Measurements from ENCODE around the gene DCP1B. TPM values are rescaled to one million over a fixed set of nuclear protein-coding genes. Genes with fewer than 3 reads are reported as not detected.

Gene DCP1B
- total RNA-seq, 1 donor from 2014 or later, result 17.4 TPM

DNA sequence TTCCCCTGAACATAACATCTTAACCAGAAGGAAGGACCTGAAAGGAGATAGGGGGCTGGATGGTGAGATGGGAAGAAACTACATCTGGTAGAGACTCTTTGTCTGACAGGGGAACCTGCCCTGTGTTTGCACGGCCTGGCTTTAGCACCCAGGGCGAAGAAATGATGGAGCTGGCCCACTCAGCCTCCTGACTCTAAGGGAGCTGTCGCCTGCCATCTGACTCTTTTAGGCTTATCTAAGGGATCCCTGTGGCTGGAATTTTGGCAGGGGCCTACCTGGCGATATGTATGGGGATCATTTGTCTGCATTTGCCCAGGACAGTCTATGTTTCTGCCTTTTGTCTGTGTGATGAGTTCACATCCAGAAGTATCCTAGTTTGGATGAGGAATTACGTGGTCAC lies 70.2 kb downstream of the DCP1B start:
- no peaks in the 10 kb centered on the region for H3K9me3 ChIP-seq
- TF ChIP-seq POLR2A (IDR thresholded peaks at IDR 0.05) (no peak), POLR2AphosphoS5 (IDR thresholded peaks at IDR 0.05; ENCODE audit: insufficient read depth in 1 of 2, low read depth in 1 of 2) (no peak)
- TF ChIP-seq, protein P1, sequence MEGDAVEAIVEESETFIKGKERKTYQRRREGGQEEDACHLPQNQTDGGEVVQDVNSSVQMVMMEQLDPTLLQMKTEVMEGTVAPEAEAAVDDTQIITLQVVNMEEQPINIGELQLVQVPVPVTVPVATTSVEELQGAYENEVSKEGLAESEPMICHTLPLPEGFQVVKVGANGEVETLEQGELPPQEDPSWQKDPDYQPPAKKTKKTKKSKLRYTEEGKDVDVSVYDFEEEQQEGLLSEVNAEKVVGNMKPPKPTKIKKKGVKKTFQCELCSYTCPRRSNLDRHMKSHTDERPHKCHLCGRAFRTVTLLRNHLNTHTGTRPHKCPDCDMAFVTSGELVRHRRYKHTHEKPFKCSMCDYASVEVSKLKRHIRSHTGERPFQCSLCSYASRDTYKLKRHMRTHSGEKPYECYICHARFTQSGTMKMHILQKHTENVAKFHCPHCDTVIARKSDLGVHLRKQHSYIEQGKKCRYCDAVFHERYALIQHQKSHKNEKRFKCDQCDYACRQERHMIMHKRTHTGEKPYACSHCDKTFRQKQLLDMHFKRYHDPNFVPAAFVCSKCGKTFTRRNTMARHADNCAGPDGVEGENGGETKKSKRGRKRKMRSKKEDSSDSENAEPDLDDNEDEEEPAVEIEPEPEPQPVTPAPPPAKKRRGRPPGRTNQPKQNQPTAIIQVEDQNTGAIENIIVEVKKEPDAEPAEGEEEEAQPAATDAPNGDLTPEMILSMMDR (IDR thresholded peaks at IDR 0.05), result no peak
- H3K4me3 ChIP-seq, result no peak overlapping the region
- peak in 1 of 2 donors; percentile 52 for DNase-seq (ENCODE audit: extremely low spot score in 2 of 2)
- no peaks in the 10 kb centered on the region for H3K27me3 ChIP-seq
- H3K4me1 ChIP-seq, result peaks cover 28% of the 10 kb centered on the region
- intact Hi-C loops (cut with DNase I), result loop anchor here (5.0 to 10.0 kb wide), 2 partner anchors 127 to 269 kb away; no protein-coding TSS in a partner anchor
- H3K36me3 ChIP-seq, result peaks cover 0 to 9% of the 10 kb centered on the region in 2 donors
- H3K27ac ChIP-seq, result no peak overlapping the region

DNA sequence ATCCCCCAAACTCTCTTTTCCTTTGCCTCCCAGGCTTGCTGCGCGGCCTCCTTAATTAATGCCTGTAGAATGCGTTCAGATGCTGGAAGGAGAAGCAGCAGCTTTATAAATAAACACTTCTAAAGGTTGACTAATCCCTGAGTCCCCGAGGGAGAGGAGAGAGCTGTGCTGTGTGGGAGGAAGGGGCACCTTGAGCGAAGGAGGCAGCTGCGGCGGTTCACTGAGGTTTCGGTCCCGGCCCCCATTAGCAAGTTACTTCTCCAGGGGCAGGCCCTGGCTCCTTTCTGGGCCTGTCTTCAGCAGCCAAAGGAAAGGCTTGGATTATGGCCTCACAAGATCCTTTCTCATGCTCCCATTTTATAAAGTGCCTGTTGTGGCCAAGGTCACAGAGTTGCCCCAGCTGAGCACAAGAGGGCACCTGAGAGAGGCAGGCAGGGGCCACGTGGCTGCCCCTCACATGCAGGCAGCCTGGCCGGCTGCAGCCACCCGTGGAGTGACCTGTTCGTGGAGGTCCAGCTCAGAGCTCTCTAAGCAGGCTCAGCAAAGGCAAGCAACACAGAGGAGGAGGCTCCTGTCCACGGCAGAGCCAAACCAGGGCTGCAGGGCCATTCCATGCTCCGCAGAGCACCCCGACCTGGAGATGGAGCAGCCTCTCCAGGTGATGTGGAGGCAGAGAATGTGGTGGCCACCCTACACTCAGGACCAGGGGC lies 70.8 kb downstream of the DCP1B start:
- DNase-seq (ENCODE audit: extremely low spot score in 2 of 2), result peak in 1 of 2 donors; percentile 88
- H3K27ac ChIP-seq, result no peak overlapping the region
- no peaks in the 10 kb centered on the region for H3K27me3 ChIP-seq
- no peak overlapping the region for H3K4me3 ChIP-seq
- intact Hi-C loops (cut with DNase I), result loop anchor here (5.0 to 10.0 kb wide), 2 partner anchors 126 to 269 kb away; no protein-coding TSS in a partner anchor
- TF ChIP-seq, protein P1 (IDR thresholded peaks at IDR 0.05), result no peak
- no peak for TF ChIP-seq POLR2AphosphoS5 (IDR thresholded peaks at IDR 0.05; ENCODE audit: insufficient read depth in 1 of 2, low read depth in 1 of 2)
- TF ChIP-seq POLR2A (IDR thresholded peaks at IDR 0.05), result no peak
- peaks cover 28% of the 10 kb centered on the region for H3K4me1 ChIP-seq
- H3K9me3 ChIP-seq, result no peaks in the 10 kb centered on the region
- H3K36me3 ChIP-seq, result peaks cover 0 to 7% of the 10 kb centered on the region in 2 donors

DNA sequence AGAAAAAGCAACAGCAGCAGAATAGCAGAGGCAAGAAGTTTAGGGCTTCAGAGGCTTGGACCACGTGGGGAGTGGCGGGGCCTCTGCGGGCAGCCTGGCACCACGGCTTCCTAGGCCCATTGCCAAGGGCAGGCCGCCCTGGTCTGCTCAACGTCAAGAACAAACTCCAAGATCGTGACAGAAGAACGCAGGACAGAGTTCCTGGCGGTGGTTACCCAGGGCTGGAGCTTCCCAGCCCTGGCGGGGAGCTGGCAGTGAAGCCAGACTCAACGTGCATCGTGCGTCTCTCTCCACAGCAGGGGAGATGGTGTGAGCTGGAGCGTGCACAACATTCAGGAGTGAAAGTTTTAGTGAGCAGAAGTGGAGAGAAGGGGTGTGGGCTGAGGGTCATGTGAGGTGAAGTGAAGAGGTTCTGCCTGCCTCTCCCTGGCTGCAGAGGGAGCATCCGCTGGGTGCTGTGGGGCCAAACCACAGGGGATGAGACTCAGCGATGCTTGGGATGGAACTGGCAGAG lies 71.9 kb downstream of the DCP1B start:
- no peak overlapping the region for H3K4me3 ChIP-seq
- peak in 1 of 2 donors; percentile 46 for DNase-seq (ENCODE audit: extremely low spot score in 2 of 2)

DNA sequence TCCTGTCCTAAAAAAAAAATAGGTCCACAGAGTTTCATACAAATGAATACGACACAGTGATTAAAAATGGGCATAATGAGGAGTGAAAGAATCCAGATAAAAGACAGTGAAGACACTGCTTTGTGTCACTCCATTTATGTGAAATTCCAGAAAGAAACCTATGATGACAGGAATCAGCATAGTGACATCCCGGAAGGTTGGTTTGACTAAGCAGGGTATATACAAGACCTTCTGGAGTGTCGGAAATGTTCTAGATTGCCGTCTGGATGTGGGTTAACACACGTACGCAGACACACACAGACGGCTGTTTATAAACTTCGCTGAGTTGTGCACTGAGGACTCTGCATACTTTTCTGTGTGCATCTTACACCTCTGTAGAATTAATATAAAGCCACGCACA lies 72.6 kb downstream of the DCP1B start:
- Histone ChIP-seq H3K27me3 (no peaks in the 10 kb centered on the region), H3K27ac (no peak overlapping the region), H3K4me1 (peaks cover 20% of the 10 kb centered on the region), H3K36me3 (no peaks in the 10 kb centered on the region), H3K4me3 (no peak overlapping the region), H3K9me3 (no peaks in the 10 kb centered on the region)
- TF ChIP-seq POLR2AphosphoS5 (IDR thresholded peaks at IDR 0.05; ENCODE audit: insufficient read depth in 1 of 2, low read depth in 1 of 2) (no peak), POLR2A (IDR thresholded peaks at IDR 0.05) (no peak)
- TF ChIP-seq, protein P1 (IDR thresholded peaks at IDR 0.05), result no peak
- intact Hi-C loops (cut with DNase I), result loop anchor here (5.0 to 10.0 kb wide), 2 partner anchors 124 to 267 kb away; no protein-coding TSS in a partner anchor
- DNase-seq (ENCODE audit: extremely low spot score in 2 of 2), result no peak

More for the DNA sequence above, 71.9 kb downstream of the DCP1B start:
- Histone ChIP-seq H3K27ac (no peak overlapping the region), H3K27me3 (no peaks in the 10 kb centered on the region), H3K36me3 (no peaks in the 10 kb centered on the region), H3K4me1 (peaks cover 27% of the 10 kb centered on the region), H3K9me3 (no peaks in the 10 kb centered on the region)
- intact Hi-C loops (cut with DNase I), result loop anchor here (5.0 to 10.0 kb wide), 2 partner anchors 125 to 268 kb away; no protein-coding TSS in a partner anchor
- no peak for TF ChIP-seq POLR2A (IDR thresholded peaks at IDR 0.05)
- TF ChIP-seq POLR2AphosphoS5 (IDR thresholded peaks at IDR 0.05; ENCODE audit: insufficient read depth in 1 of 2, low read depth in 1 of 2), result peak in 1 of 2 donors; percentile 46

DNA sequence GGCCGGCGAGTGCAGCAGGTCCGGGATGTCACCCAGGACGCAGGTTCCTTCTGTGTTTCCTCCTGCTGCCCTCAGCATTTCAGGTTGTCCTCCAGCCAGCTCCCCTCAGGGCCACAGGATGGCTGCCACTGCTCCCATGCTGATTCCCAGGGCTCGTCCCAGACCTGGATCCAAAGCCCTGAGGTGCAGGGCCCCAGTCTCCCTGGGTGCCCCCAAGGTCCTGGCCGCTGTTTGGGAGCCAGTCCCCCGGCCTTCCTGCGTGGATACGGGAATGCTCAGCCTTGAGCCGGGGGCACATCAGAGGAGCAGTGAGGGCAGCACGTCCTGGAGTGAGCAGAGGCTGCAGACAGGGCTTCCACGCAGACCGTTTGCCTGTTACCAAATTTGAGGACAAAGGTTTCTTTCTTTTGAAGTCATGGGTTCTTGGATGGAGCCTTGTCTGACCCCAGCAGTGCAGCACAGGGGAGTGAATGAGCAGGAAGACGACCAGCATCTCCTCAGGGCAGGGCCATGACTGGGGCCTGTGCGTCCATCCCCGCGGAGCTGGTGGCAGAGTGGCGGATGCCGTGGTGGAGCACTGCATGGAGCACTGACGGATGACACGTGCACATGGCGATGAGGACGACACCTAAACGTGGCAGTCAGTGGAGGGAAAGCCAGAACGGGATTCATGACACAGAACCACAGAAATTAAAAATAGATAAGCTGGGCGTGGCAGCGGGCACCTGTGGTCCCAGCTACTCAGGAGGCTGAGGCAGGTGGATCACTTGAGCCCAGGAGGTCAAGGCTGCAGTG lies 73.3 kb downstream of the DCP1B start:
- Histone ChIP-seq H3K36me3 (no peaks in the 10 kb centered on the region), H3K27me3 (no peaks in the 10 kb centered on the region), H3K4me3 (no peak overlapping the region), H3K4me1 (peaks cover 13% of the 10 kb centered on the region), H3K27ac (no peak overlapping the region), H3K9me3 (no peaks in the 10 kb centered on the region)
- TF ChIP-seq, protein P1 (IDR thresholded peaks at IDR 0.05), result no peak
- no peak for TF ChIP-seq POLR2A (IDR thresholded peaks at IDR 0.05)
- no peak for TF ChIP-seq POLR2AphosphoS5 (IDR thresholded peaks at IDR 0.05; ENCODE audit: insufficient read depth in 1 of 2, low read depth in 1 of 2)
- no peak for DNase-seq (ENCODE audit: extremely low spot score in 2 of 2)
- intact Hi-C loops (cut with DNase I), result loop anchor here (5.0 to 10.0 kb wide), 2 partner anchors 124 to 266 kb away; no protein-coding TSS in a partner anchor
